Measurements from ENCODE around the gene YWHAE.

GRCh38 chr17:1304962-1305563 lies 95.0 kb downstream of the YWHAE start:
- TF ChIP-seq CTCF (conservative IDR thresholded peaks at IDR 0.05 in 1 of 2, IDR thresholded peaks at IDR 0.05 in 1 of 2; ENCODE audit: low read depth in 1 of 2, low read length in 2 of 2) (no peak), EZH2 (IDR thresholded peaks at IDR 0.05; ENCODE audit: low read length, missing control alignments) (no peak)
